HG03060 (cell line): ENCODE results near the gene ROR1.
"Not testable (repeated sequence)": the region's sequence is repeated elsewhere in the genome, so short reads cannot be mapped to it uniquely, and the experiment has no call there.

ENCODE experiments used
- ATAC-seq: cut with Tn5 transposase; IDR thresholded peaks from one replicate; pipeline ENCODE4 v1.9.1; 2021; ENCODE audit warnings: low read depth, moderate number of reproducible peaks; ENCODE audit not compliant: unreplicated experiment

ROR1 gene

GRCh38 chr1:64187646-64188045 is 413.8 kb downstream of the ROR1 start:
- no peak for ATAC-seq

GRCh38 chr1:64192290-64192689 is 418.5 kb downstream of the ROR1 start:
- ATAC-seq, result no peak

GRCh38 chr1:64194168-64195080 is 420.6 kb downstream of the ROR1 start:
- ATAC-seq, result no peak

- no peak for ATAC-seq
Measured at GRCh38 chr1:64195081-64195395, 421.2 kb downstream of the ROR1 start.

- no peak for ATAC-seq
Measured at GRCh38 chr1:64196074-64196870, 422.5 kb downstream of the ROR1 start.

- ATAC-seq, result no peak
Measured at GRCh38 chr1:64197076-64197475, 423.3 kb downstream of the ROR1 start.

- no peak for ATAC-seq
Measured at GRCh38 chr1:64199154-64199553, 425.3 kb downstream of the ROR1 start.

- no peak for ATAC-seq
Measured at GRCh38 chr1:64200064-64200463, 426.2 kb downstream of the ROR1 start.

- ATAC-seq, result no peak
Measured at GRCh38 chr1:64203420-64203819, 429.6 kb downstream of the ROR1 start, which contains the start of gene UBE2U. Gene UBE2U, plus strand, starts transcription at chr1:64203623. Its CDS starts 428 bp downstream, at chr1:64204051.

GRCh38 chr1:64209221-64209620 is 435.4 kb downstream of the ROR1 start:
- no peak for ATAC-seq

GRCh38 chr1:64212031-64212430 is 438.2 kb downstream of the ROR1 start:
- ATAC-seq, result no peak

- no peak for ATAC-seq
Measured at GRCh38 chr1:64215576-64215975, 441.8 kb downstream of the ROR1 start.

GRCh38 chr1:64220241-64220640 is 446.4 kb downstream of the ROR1 start:
- ATAC-seq, result no peak

GRCh38 chr1:64223329-64224151 is 449.7 kb downstream of the ROR1 start:
- peak; percentile 55 for ATAC-seq

- not testable (repeated sequence) for ATAC-seq
Measured at GRCh38 chr1:64224236-64224635, 450.4 kb downstream of the ROR1 start.

- ATAC-seq, result no peak
Measured at GRCh38 chr1:64228167-64228957, 454.5 kb downstream of the ROR1 start.

- ATAC-seq, result no peak
Measured at GRCh38 chr1:64229307-64229706, 455.5 kb downstream of the ROR1 start.
